T-cell (primary cell): ENCODE results near the gene ANO2. TPM values are rescaled to one million over a fixed set of nuclear protein-coding genes. Genes with fewer than 3 reads are reported as not detected.

ENCODE experiments used
- ATAC-seq, 4 experiments: fragments of 200-7000 bp in 3 of 4; fragments of 150-1000 bp in 1 of 4; cut with Tn5 transposase; replicated peaks in 1 of 4; 1 replicate in 3 of 4; 2 replicates in 1 of 4; pipeline ENCODE4 v1.10.0; 2021; ENCODE audit warnings: moderate library complexity in 3 of 4, mild to moderate bottlenecking in 2 of 4, moderate number of reproducible peaks in 1 of 4
- CTCF ChIA-PET, 2 donors: fragments of 300-600 bp; sonication (Branson Sonifier 250); formaldehyde crosslinking; loops; one replicate each; lab custom pipeline; 2022; ENCODE audit warnings: antibody characterized with exemption in 2 of 2; lab: Charles Lee
- POLR2A ChIA-PET, 2 donors: fragments of 300-600 bp; sonication (Branson Sonifier 250); formaldehyde crosslinking; loops; one replicate each; lab custom pipeline; 2022; ENCODE audit warnings: antibody characterized with exemption in 2 of 2; lab: Charles Lee
- DNase-seq, 35 experiments: peaks; one replicate each; pipeline versions ENCODE4 v3.0.0 to v3.0.0-alpha.2; 2013 to 2023
- H3K27ac ChIP-seq: one replicate; pipeline ENCODE4 v1.5.1; 2013; ENCODE audit warnings: low read length
- H3K27me3 ChIP-seq, 2 experiments: replicated peaks in 1 of 2; 1 replicate in 1 of 2; 2 replicates in 1 of 2; pipeline versions ENCODE4 v1.6.1 to v1.7.0; 2013; ENCODE audit warnings: low read length in 1 of 2, mixed read lengths in 1 of 2; ENCODE audit not compliant: control insufficient read depth in 2 of 2, insufficient read depth in 2 of 2; ENCODE audit errors: extremely low read depth in 1 of 2
- H3K36me3 ChIP-seq, 2 donors: 1 replicate in 1 of 2; 2 replicates in 1 of 2; pipeline versions ENCODE4 v1.6.1 to v1.7.0; 2013; ENCODE audit warnings: low read length in 1 of 2; ENCODE audit not compliant: control insufficient read depth in 2 of 2, insufficient read depth in 1 of 2; ENCODE audit errors: extremely low read depth in 1 of 2
- H3K4me1 ChIP-seq, 2 experiments: 1 replicate in 1 of 2; 2 replicates in 1 of 2; pipeline versions ENCODE4 v1.6.1 to v1.7.0; 2013; ENCODE audit warnings: low read length in 2 of 2, mixed read lengths in 1 of 2; ENCODE audit not compliant: insufficient read depth in 2 of 2, control insufficient read depth in 1 of 2; ENCODE audit errors: extremely low read depth in 1 of 2
- H3K4me3 ChIP-seq, 2 donors: 1 replicate in 1 of 2; 2 replicates in 1 of 2; pipeline versions ENCODE4 v1.5.1 to v1.7.0; 2013; ENCODE audit warnings: mild to moderate bottlenecking in 2 of 2, low read length in 1 of 2, moderate library complexity in 1 of 2; ENCODE audit not compliant: control insufficient read depth in 1 of 2; ENCODE audit errors: extremely low read depth in 1 of 2
- H3K9me3 ChIP-seq: 2 replicates; pipeline ENCODE4 v1.7.0; 2013
- H3K27ac Mint-ChIP-seq, 2 donors: one replicate each; pipeline ENCODE4 v1.8.0; 2020 to 2021; ENCODE audit warnings: mild to moderate bottlenecking in 2 of 2, mixed read lengths in 2 of 2
- H3K27me3 Mint-ChIP-seq, 2 donors: one replicate each; pipeline ENCODE4 v1.8.0; 2021 to 2022; ENCODE audit warnings: mixed read lengths in 2 of 2
- H3K36me3 Mint-ChIP-seq: one replicate; pipeline ENCODE4 v1.8.0; 2021; ENCODE audit warnings: mixed read lengths
- H3K4me1 Mint-ChIP-seq, 3 donors: one replicate each; pipeline ENCODE4 v1.8.0; 2020 to 2022; ENCODE audit warnings: mixed read lengths in 3 of 3, mild to moderate bottlenecking in 1 of 3
- H3K4me3 Mint-ChIP-seq, 3 donors: one replicate each; pipeline ENCODE4 v1.8.0; 2020 to 2022; ENCODE audit warnings: mild to moderate bottlenecking in 3 of 3, mixed read lengths in 3 of 3, moderate library complexity in 3 of 3
- H3K9me3 Mint-ChIP-seq, 3 donors: one replicate each; pipeline ENCODE4 v1.8.0; 2020 to 2022; ENCODE audit warnings: mixed read lengths in 3 of 3
- WGBS: methylation state at CpG from one replicate; pipeline ENCODE4 v1.1.5; 2013; ENCODE audit warnings: missing lambda C conversion rate; ENCODE audit not compliant: insufficient coverage; 5-methylcytosine and 5-hydroxymethylcytosine counted together
- total RNA-seq, 35 experiments: library from RNA in 6 of 35; stranded (reverse) in 6 of 35; fragments of 120-200 nt in 1 of 35; gene quantifications; one replicate each; pipeline versions ENCODE4 v1.2.1 to v1.2.4 and lab custom pipeline; 2013 to 2026

ANO2 gene
- total RNA-seq, 5 donors from 2014 or later (not counting 1 experiment from before 2014, with no cell fraction given) = not detected

- no peak for DNase-seq
- Mint-ChIP-seq H3K36me3 (no peaks in the 10 kb centered on the region), H3K9me3 (no peaks in the 10 kb centered on the region), H3K27me3 (peaks cover 5 to 6% of the 10 kb centered on the region in 2 donors), H3K27ac (no peak overlapping the region), H3K4me3 (no peak overlapping the region), H3K4me1 (no peaks in the 10 kb centered on the region)
- H3K4me1 ChIP-seq = peaks cover 0 to 2% of the 10 kb centered on the region in 2 experiments
- no peak for ATAC-seq
- no peak overlapping the region for H3K4me3 ChIP-seq
- H3K27ac ChIP-seq = no peak overlapping the region
- H3K27me3 ChIP-seq = peaks cover 0 to 6% of the 10 kb centered on the region in 2 experiments
- no peaks in the 10 kb centered on the region for H3K36me3 ChIP-seq
- ChIA-PET CTCF (no interaction called here), POLR2A (no interaction called here)
- no peaks in the 10 kb centered on the region for H3K9me3 ChIP-seq
- WGBS = no CpG with 5 or more reads among the region's 2 CpGs
These were observed 209.0 kb downstream of the ANO2 start for GRCh38 chr12:5736016-5736415.

GRCh38 chr12:5733916-5734315, 211.1 kb downstream of the ANO2 start:
- no peaks in the 10 kb centered on the region for H3K36me3 ChIP-seq
- Mint-ChIP-seq H3K27me3 (peaks cover 5% of the 10 kb centered on the region in 2 donors), H3K27ac (no peak overlapping the region), H3K4me1 (no peaks in the 10 kb centered on the region), H3K4me3 (no peak overlapping the region), H3K36me3 (no peaks in the 10 kb centered on the region), H3K9me3 (no peaks in the 10 kb centered on the region)
- CTCF ChIA-PET = interaction anchor here (0.6 to 1.1 kb wide), 2 partner anchors 13 to 15 kb away, joined by 3 read pairs; no protein-coding TSS in a partner anchor
- ATAC-seq (no peak), DNase-seq (no peak)
- peaks cover 0 to 3% of the 10 kb centered on the region in 2 experiments for H3K27me3 ChIP-seq
- POLR2A ChIA-PET = no interaction called here
- H3K9me3 ChIP-seq = no peaks in the 10 kb centered on the region
- H3K27ac ChIP-seq = no peak overlapping the region
- H3K4me3 ChIP-seq = no peak overlapping the region
- H3K4me1 ChIP-seq = peaks cover 0 to 2% of the 10 kb centered on the region in 2 experiments
- 95% methylated on average over 4 of the region's 5 CpGs for WGBS

- Mint-ChIP-seq H3K36me3 (no peaks in the 10 kb centered on the region), H3K27ac (no peak overlapping the region), H3K9me3 (no peaks in the 10 kb centered on the region), H3K4me3 (no peak overlapping the region), H3K4me1 (no peaks in the 10 kb centered on the region), H3K27me3 (peaks cover 4 to 5% of the 10 kb centered on the region in 2 donors)
- WGBS = 76% methylated on average over 7 of the region's 11 CpGs
- Histone ChIP-seq H3K9me3 (no peaks in the 10 kb centered on the region), H3K27ac (no peak overlapping the region), H3K4me1 (peaks cover 0 to 2% of the 10 kb centered on the region in 2 experiments), H3K36me3 (no peaks in the 10 kb centered on the region), H3K4me3 (no peak overlapping the region), H3K27me3 (no peaks in the 10 kb centered on the region)
- POLR2A ChIA-PET = no interaction called here
- no peak for ATAC-seq
- DNase-seq = no peak
- CTCF ChIA-PET = no interaction called here
These were observed 211.8 kb downstream of the ANO2 start for GRCh38 chr12:5733136-5733755.

GRCh38 chr12:5730962-5731361, 214.1 kb downstream of the ANO2 start:
- Mint-ChIP-seq H3K27ac (no peak overlapping the region), H3K36me3 (no peaks in the 10 kb centered on the region), H3K9me3 (no peaks in the 10 kb centered on the region), H3K4me1 (no peaks in the 10 kb centered on the region), H3K27me3 (peaks cover 3 to 5% of the 10 kb centered on the region in 2 donors), H3K4me3 (no peak overlapping the region)
- Histone ChIP-seq H3K27me3 (peaks cover 0 to 2% of the 10 kb centered on the region in 2 experiments), H3K27ac (no peak overlapping the region), H3K4me1 (peaks cover 0 to 2% of the 10 kb centered on the region in 2 experiments), H3K4me3 (no peak overlapping the region), H3K36me3 (no peaks in the 10 kb centered on the region), H3K9me3 (no peaks in the 10 kb centered on the region)
- 79% methylated on average over 4 of the region's 7 CpGs for WGBS
- DNase-seq (no peak), ATAC-seq (no peak)
- CTCF ChIA-PET = no interaction called here
- POLR2A ChIA-PET = no interaction called here

- Histone ChIP-seq H3K9me3 (no peaks in the 10 kb centered on the region), H3K27ac (no peak overlapping the region), H3K4me3 (no peak overlapping the region), H3K4me1 (no peaks in the 10 kb centered on the region), H3K27me3 (peaks cover 0 to 22% of the 10 kb centered on the region in 2 experiments), H3K36me3 (no peaks in the 10 kb centered on the region)
- Mint-ChIP-seq H3K27me3 (peaks cover 15 to 26% of the 10 kb centered on the region in 2 donors), H3K9me3 (no peaks in the 10 kb centered on the region), H3K4me3 (no peak overlapping the region), H3K27ac (no peak overlapping the region), H3K36me3 (no peaks in the 10 kb centered on the region), H3K4me1 (peaks cover 0 to 5% (median 0%) of the 10 kb centered on the region in 3 donors)
- ATAC-seq (no peak), DNase-seq (no peak)
- 92% methylated on average over 4 of the region's 4 CpGs for WGBS
- ChIA-PET CTCF (interaction anchor here in 1 of 2 donors (1.1 kb wide), 1 partner anchor 11 kb away, joined by 3 read pairs; no protein-coding TSS in a partner anchor), POLR2A (no interaction called here)
These were observed 221.3 kb downstream of the ANO2 start for GRCh38 chr12:5723711-5724252.

- Mint-ChIP-seq H3K4me1 (peaks cover 0 to 9% (median 0%) of the 10 kb centered on the region in 3 donors), H3K27ac (no peak overlapping the region), H3K4me3 (no peak overlapping the region), H3K27me3 (peaks cover 15 to 28% of the 10 kb centered on the region in 2 donors), H3K9me3 (no peaks in the 10 kb centered on the region), H3K36me3 (no peaks in the 10 kb centered on the region)
- POLR2A ChIA-PET = no interaction called here
- Histone ChIP-seq H3K36me3 (no peaks in the 10 kb centered on the region), H3K9me3 (no peaks in the 10 kb centered on the region), H3K27me3 (peaks cover 0 to 22% of the 10 kb centered on the region in 2 experiments), H3K4me1 (no peaks in the 10 kb centered on the region), H3K27ac (no peak overlapping the region), H3K4me3 (no peak overlapping the region)
- CTCF ChIA-PET = no interaction called here
- DNase-seq (no peak), ATAC-seq (no peak)
- WGBS = 88% methylated on average over 1 of the region's 5 CpGs
These were observed 222.0 kb downstream of the ANO2 start for GRCh38 chr12:5723071-5723470.
